ENCODE measurements around the gene KCNQ1.

The KCNQ1 gene

DNA sequence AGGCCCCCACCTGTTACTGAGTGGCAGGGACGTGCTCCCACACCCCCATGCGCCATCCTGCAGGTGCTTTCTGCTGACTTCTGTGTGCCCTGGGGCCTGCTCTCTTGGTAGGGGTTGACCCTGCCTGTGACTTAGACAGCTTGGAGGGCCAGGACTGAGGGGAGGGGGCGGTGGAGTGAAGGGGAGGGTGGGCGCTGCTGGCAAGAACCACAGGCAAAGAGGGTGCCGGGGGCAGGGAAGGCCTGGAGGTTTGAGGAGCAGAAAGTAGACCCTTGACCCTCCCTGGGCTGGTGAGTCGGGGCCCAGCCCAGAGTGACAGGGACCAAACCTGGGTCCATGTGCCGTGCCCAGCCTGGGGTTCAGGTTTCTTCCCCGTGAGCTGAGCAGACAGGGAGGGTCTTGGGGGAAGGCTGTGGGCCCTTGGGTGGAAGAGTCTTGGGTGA is 17.8 kb downstream of the KCNQ1 start:
- no peak for DNase-seq

DNA sequence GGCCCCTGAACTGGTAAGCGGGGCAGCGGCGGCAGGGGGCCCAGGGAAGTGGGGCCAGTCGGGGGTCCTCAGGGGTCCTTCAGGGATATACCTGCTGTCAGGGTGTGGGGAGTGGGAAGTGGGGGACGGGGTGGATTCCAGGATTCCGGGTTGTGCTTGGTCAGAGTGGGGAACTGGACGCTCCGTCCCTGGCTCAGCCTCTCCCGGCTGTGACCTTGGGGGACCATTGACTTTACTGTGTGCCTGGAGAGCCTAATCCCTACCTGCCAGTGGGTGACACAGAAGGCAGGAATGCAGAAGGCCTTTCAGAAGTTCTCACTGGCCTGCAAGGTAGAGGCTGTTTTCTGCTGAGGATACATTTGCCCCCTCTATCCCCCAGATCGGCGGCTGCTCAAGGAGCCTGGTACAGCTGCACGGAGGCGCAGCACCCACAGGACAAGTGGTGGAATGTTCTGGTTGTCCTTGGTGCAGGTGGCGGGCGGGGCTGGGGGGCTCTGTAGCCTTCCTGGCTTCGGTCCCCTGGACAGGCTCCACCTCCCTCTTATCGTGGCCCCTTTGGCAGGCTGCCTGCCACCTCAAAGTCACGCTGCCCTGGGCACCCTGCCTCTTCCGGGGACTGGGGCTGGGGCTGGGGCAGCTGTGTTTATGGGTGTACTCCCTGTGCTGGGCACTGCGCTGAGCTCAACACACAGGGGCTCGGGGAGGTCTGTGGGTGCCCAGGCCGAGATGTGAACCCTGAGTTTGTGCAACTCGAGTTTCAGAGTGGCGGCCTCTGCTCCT is 18.4 kb downstream of the KCNQ1 start:
- no peak for DNase-seq

DNA sequence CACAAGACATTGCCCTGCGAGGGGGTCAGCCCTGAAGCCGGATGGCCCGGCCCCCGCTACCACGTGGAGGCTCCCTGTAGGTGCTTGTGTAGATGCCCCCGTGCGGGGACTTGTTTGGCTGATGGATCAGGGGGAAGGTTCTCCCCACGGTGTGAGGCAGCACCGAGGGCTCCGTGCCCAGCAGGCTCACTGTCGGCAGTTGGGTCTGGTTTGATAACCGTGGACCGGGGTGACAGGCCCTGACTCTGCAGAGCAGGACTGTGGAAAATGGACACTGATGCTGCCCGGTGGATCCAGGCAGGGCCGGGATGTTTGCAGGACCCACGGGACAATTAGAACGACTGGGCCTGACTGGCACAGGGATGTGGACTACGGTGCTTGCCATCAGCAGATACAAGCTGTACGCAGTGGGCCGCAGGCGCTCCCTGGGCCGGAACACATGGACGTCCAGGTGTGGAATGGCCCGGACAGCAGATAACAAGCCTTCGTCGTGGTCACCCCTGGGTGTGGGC is 19.0 kb downstream of the KCNQ1 start:
- DNase-seq: no peak

DNA sequence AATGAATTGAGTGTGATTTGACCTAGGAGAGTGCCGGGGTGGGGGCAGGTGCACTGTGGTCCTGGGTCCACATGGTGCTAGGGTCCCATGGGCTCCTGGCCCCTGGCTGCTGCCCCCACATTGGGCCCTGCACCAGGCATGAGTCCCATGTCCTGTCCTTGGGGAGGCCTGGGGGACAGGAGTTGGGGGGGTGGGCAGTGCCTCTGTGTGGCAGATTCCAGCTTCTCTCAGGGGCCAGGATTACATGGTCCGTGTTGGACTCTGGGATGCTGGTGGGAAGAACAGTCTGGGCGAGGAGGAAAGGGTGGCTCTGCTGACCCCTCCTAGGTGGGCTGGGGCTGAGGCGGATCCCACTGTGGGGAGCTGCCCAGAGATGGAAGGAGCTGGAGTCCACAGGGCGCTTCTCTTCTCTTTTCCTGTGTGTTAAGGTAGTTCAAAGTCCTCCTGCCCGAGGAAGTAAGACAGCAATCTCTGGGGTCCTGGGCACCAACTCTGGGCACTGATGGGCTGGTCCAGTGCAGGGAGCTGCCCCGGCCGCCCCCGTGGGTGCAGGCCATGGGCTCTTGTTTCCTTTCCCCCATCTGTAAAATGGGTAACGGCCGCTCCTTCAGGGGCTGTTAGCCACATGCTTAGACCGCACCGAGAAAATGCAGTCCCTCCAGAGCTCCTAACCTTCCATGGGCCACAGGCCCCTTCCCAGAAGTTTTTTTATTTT is 19.8 kb downstream of the KCNQ1 start:
- DNase-seq: no peak

DNA sequence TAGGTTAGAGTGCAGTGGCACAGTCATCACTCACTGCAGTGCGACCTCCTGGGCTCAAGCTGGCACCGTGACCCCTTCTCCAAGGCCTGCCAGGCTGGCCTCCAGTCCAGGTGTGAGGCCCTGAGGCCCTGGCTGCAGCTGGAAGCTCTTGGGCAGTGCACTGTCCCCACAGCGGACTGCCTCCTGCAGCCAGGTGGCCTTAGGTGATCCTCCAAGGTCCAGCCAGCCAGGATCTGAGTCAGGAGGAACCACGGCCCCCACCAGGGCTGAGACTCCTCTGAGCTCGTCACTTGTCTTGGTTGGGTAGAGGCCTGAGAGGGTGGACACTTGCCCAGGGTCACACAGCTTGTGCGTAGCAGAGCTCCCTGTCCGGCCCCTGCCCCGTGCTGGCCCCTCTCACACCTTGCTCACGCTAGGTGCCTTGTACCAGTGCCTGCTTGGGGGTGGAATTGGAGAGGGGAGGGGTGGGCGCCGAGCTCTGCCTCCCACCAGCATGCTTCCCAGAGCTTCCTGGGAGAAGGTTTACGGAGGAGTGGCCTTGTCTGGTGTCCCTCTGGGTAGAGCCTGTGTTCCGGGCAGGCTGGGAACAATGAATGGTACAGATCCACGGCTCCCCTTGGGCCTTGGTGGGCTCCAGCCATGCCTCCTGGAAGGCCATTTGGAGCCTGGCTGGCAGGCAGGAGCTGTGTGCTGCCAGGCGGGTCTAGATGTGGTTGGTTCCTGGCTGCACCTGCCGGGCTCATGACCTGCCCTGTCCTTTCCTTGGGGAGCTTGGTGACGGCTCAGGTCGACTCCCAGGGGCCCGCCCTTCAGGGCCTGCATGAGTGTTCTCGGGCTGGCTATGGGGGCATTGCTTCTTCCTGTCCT is 20.6 kb downstream of the KCNQ1 start:
- DNase-seq: no peak

DNA sequence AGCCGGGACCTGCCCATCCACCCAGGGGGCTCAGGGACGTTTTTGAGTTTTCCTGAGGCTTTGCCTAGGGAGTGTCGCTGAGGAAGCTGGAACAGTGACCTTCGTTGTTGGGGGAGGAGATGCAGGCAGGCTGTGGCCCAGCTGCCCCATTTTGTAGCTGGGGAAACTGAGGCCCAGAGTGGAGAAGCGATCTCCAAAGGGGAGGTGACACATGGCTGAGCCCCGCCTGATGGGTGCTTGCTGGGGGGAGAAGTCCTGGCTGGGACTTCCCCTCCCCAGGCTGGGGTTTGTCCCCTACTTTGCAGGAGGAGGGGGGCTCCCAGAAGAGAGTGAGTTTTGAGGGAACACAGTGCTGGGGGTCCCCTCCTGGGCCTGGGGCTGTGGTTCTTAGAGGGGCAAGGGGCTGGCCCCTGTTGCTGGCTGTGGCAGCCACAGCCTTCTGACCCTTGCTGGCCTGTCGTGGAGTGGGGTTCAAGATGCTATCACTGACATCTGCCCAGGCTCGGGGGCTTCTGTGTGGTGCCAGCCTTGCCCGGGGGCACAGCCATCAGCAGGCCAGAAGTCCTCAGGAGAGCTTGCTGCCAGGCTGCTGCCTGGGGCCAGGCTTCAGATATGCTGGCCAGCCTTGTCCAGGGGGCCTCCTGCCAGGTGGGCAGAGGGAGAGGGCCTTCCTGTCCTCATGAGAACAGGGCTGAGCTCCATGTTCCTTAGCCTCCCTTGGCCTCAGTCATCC is 21.4 kb downstream of the KCNQ1 start:
- no peak for DNase-seq

DNA sequence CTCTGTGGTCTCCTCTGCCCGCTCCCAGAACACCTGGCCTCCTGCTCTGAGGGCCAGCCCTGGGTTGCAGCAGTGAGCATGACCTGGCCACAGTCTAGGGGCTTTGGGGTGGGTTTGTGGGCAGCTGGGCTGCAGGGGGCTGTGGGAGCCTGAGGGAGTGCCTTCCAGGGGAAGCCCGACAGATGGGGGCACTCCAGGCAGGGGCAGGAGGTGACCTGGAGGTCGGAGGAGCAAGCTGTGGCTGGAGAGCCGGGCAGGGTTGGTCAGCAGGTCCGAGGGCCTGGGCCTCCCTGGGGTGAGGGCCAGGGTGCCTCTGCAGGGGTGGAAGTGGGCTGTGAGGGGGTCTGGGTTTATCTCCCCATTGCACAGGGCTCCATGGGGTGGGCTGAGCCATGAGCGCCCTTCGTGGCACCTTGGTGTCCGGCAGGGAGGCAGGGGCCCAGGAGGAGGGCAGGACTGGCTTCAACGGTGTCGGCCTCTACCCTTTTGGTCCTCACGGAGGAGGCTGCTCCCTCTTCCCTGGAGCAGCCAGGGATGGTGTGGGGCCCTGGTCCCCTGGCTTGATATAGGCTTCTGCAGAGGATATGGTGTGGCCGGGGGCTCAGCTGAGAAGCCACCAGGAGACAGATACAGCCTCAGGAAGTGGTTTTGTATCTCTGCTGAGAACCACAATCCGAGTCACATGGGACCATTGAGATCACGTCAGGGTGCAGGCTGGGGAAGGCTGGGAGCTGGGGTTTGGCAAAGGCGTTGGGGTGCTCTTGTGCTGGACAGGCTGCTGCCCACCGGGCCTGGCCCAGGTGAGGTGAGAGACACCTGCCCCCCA is 22.3 kb downstream of the KCNQ1 start:
- DNase-seq: no peak

DNA sequence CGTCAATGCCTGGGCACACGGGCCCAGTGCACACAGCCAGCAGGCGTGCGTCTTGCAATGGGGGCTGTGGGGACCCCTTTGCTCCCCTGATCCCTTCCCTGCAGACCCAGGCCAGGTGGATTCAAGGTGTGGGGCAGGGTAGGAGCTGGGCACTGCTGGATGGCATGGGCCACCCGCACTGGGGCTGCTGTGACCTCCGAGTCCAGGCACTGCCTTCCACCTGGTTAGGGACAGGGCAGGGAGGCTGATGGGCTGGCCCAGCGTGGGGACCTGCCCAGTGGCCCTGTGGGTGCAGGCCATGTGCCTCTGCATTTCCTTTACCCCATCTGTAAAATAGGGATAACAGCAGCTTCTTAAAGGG is 22.9 kb downstream of the KCNQ1 start:
- no peak for DNase-seq

DNA sequence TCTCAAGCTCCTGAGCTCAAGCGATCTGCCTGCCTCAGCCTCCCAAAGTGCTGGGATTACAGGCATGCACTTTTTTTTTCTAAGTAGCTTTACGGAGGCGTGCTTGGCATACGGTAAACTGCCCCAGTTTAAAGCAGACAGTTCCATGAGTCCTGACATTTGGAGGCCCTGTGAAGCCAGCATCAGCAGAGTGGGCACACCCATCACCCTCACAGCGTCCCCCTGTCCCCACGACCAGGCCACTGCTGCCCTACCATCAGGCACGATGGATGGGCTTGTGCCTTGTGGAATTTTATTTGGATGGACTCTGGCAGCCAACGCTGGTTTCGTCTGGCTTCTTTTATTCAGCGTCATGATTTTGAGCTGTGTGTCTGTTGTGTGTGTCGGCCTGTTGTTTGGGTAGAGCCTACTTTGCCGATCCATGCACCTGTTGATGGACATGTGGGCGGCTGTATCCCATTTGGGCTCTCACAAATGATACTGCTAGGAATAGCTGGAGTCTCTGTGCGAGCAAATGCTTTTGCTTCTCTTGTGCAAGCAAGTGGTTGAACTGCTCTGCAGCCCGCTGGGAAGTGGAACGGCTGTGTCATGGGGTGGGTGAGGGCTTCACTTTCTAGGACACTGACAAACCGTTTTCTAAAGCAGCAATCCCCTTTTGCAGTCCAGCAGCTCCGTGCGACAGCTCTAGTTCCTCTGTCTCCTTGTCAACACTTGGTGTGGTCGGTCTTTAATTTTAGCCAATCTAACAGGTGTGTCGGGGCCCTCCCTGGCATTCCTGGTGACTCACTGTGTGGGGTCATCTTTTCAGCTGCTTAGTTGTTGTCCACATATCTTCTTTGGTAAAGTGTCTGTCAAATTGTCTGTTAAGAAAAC is 23.8 kb downstream of the KCNQ1 start:
- no peak for DNase-seq

DNA sequence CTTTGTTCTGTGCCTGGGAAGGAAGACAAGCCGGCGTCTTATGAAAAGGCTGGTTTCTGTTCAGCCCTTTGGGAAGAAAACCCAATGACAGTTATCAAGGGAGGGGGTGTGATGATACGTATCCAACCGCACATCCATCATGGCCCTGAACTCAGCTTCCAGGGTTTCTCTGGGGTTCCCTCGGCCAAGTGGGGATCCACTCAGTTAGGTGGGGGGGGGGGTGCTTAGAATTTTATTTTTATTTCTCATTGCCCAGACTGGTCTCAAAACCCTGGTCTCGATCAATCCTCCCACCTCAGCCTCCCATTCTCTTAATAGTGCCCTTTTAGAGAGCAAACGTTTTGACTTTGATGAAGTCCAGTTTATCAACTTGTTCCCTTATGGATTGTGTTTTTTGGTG is 25.7 kb downstream of the KCNQ1 start:
- no peak for DNase-seq

DNA sequence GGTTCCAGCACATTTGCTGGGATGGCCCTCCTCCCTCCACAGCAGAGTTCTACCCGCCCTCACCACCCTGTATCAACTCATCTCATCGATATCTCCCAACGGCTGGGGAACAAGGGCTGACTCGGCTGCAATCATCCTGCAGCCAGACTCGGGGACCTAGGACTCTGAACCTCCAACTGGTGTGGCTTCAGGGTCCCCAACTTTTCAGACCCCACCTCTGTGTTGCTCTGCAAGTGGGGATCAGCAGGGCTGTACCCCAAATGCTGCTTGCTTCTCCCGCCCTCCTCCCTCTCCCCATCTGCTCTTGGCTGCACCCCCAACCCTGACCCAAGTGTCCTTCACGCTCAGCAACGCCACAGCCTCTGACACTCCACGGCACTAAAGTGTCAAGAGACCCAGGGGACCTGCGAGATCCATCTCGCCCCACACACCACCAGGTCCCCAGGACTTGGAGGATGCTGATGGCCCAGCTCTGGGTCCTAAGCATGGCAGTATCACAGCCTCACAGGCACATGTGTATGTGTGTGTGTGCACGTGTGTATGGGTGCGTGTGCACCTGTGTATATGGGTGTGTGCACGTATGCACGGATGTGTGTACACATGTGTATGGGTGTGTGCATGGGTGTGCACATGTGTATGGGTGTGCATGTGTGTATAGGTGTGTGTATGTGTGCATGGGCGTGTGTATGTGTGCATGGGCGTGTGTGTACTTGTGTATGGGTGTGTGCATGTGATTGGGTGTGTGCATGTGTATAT is 26.4 kb downstream of the KCNQ1 start:
- no peak for DNase-seq

DNA sequence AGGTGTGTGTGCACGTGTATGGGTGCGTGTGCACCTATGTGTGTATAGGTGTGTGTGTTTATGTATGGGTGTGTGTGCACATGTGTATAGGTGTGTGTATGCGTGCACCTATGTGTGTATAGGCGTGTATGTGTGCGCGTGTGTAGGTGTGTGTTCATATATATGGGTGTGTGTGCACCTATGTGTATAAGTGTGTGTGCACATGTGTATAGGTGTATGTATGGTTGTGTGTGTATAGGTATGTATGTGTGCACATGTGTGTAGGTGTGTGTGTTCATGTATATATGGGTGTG is 26.9 kb downstream of the KCNQ1 start:
- DNase-seq: no peak

DNA sequence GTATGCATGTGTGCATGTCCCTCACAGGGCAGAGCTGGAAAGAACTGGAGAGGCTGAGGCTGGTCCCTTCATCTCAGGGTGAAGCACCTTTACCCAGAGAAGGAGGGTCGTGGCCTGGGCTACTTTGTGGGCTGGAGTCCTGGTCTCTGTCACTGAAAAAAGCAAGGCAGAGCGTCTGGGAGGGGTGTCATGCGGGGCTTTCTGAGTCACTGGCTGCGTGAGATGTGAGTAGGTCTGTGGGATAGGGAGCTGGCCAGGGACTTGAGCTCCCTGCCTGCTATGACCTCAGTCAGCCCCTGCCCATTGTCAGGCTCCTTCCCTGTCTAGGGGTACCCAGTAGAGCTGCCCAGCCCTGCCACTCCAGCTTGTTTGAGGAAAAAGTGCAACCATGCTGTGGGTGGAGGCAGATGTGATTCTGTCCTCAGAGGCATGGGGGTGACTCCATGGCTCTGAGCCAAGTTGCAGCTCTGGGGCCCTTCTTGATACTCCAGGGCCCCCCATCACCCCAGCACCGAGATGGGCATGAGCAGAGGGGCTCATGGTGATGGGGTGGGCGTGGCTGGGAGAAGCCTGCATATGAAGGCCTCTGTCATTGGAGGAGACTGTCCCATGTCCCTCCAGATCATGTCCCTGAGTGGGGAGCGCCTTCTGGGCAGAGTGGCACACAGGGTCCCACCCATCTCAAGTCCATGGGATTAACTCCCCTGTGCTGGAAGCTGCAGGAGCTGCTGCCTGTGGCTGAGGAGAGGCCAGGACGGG is 27.8 kb downstream of the KCNQ1 start:
- no peak for DNase-seq

DNA sequence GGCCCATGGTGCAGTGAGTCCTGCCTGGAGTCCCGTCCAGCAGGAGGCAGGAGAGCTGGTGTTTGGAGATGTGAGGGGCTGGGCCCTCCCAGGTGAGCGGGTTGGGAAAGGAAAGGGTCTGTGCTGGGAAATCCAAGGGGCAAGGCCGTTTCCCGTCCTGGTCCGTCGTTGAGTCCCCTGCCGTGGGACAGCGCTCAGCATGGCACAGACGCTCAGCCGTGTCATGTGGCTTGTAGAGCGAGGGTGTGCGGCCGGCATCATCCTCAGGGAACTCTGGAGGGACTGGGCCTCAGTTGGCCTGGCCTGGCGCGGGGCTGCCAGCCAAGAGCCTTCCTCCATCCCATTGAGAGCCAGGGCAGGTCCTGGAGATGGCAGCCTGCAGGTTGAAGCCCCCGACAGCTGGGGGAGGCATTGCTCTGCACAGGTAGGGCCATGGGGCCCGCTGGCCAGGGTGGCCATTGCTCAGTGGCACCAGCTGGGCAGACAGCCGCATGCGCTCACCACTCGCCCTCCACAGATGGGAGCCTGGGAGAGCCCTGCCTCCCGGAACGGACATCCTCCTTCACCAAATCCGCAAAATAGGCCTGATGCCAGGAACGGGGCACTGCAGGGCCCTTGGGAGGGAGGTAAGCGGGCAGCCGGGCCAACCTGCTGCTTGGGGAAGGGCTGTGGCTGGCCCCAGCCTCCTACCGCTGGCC is 28.7 kb downstream of the KCNQ1 start:
- no peak for DNase-seq

DNA sequence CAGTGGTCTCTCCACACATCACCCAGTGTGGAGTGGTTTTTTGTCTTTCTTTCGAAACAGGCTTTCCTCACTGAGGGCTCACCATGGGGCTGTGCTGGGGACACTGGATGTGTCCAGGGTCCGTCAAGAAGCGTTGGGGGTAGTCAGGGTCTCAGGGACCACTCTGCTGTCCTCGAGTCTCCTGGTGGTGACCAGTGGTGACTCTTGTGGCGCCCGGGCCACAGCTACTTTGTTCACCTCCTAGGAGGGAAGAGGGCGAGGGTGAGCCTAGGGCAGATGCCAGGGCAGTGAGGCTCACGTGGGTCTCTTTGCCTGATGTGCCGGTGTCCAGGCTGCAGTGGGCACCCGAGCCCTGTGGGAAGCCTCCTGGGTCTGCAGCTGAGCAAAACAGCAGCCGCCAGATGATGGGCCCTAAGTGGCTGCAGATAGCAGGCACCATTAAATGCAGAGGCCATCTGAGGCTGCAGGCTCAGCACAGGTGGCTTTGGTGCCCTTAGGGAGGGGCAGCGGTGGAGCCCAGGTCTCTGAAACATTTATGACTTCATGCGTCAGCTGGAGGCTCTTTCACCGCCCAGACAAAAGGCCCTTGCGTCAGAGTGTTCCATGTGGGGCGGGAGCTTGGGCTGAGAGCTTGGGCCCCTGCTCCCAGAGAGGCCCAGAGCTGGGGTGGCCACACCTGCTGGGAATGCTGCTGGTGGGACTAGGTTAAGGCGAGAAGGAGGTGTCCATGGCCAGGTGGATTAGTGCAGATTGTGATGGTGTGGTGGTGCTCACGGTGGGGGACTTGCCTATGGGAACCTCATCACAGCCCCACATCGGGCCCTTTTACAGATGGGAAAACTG is 29.5 kb downstream of the KCNQ1 start:
- no peak for DNase-seq

DNA sequence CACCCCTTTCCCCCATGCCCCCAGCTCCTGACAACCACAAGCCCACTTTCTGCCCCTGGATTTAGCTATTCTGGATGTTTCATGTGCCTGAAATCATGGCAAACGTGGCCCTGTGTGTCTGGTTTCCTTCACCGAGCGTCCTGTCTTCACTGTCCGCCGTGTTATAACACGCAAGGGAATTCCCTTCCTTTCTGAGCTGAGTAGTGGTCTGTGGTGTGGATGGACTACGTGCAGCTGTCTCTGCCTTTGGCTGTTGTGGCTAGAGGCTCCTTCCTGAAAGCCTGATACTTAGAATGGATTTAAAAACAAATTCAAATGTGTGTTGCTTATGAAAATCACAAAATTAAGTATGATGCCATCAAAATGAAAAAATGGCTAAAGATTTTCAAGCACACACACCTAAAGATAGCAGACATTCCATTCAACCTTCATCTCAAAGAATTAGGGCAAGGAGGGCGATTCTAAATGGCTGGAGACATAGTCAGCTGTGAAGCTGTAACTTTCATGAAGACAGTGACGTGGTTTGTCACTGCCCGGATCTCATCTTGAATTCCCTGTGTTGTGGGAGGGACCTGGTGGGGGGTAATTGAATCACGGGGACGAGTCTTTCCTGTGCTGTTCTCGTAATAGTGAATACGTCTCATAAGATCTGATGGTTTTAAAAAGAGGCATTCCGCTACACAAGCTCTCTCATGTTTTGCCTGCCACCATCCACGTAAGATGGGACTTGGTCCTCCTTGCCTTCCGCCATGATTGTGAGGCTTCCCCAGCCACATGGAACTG is 30.5 kb downstream of the KCNQ1 start:
- no peak for DNase-seq

DNA sequence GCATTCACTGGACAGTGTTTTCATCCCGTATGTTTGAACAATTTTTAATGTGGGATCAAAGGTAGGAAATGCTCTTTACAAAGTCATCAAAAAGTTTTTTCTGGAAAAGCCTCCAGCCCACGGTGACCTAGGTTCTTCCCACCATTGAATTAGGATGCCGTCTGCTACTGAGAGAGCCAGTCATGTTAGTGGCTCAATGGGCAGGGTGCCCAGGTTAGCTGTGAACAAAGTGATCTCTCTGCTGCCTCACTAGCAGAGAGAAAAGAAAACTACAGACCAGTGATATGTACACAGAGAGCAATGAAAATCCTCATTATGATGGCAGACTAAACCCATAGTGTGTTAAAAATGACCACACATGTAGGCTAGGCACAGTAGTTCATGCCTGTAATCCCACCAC is 32.4 kb downstream of the KCNQ1 start:
- no peak for DNase-seq

All from inflammatory macrophage treated with lipopolysaccharide for 1 hour (primary cell).